WTC11 (cell line): ENCODE measurements around the gene SEPTIN8.

ENCODE experiments used
- CREB1 ChIP-seq: sonication (generic); formaldehyde crosslinking; IDR thresholded peaks from 2 replicates; pipeline ENCODE4 v1.8.0; 2023; ENCODE audit warnings: mild to moderate bottlenecking, missing genetic modification reagents
- TF ChIP-seq, protein P1 (sequence below): sonication (generic); formaldehyde crosslinking; IDR thresholded peaks from 2 replicates; pipeline ENCODE4 v1.8.0; 2022; ENCODE audit warnings: mild to moderate bottlenecking, missing genetic modification reagents

GRCh38 chr5:132780577-132780976, 3.5 kb upstream of the SEPTIN8 start:
- TF ChIP-seq CREB1 (CRISPR knock-in tag) = no peak
- TF ChIP-seq, protein P1, sequence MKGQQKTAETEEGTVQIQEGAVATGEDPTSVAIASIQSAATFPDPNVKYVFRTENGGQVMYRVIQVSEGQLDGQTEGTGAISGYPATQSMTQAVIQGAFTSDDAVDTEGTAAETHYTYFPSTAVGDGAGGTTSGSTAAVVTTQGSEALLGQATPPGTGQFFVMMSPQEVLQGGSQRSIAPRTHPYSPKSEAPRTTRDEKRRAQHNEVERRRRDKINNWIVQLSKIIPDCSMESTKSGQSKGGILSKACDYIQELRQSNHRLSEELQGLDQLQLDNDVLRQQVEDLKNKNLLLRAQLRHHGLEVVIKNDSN = no peak
